Femur (tissue), 1 donor: ENCODE data around the gene NOS3.
"Not testable (repeated sequence)": the region's sequence is repeated elsewhere in the genome, so short reads cannot be mapped to it uniquely, and the experiment has no call there.

Experiments used
- DNase-seq: peaks from one replicate; pipeline ENCODE4 v3.0.0-alpha.2; 2017

Gene NOS3

GRCh38 chr7:151040616-151041375 lies 50.0 kb downstream of the NOS3 start:
- DNase-seq, result no peak

- DNase-seq, result not testable (repeated sequence)
Observed at GRCh38 chr7:151043449-151043848, 52.6 kb downstream of the NOS3 start.

GRCh38 chr7:151043959-151044358 lies 53.1 kb downstream of the NOS3 start:
- no peak for DNase-seq

GRCh38 chr7:151045262-151045661 lies 54.4 kb downstream of the NOS3 start:
- DNase-seq, result no peak

- DNase-seq, result no peak
Observed at GRCh38 chr7:151045967-151046366, 55.1 kb downstream of the NOS3 start.

GRCh38 chr7:151046603-151047573 lies 56.1 kb downstream of the NOS3 start:
- peak; percentile 88 for DNase-seq

GRCh38 chr7:151047976-151048815 lies 57.4 kb downstream of the NOS3 start, which contains the start of gene ASIC3:
TSS of gene ASIC3 (plus strand) at chr7:151048531. CDS start at chr7:151048886, 355 bp downstream.
- no peak for DNase-seq

- no peak for DNase-seq
Observed at GRCh38 chr7:151048911-151049463, 58.2 kb downstream of the NOS3 start.

- DNase-seq, result peak; percentile 84
Observed at GRCh38 chr7:151051108-151051507, 60.3 kb downstream of the NOS3 start.

GRCh38 chr7:151053096-151053495 lies 62.3 kb downstream of the NOS3 start:
- no peak for DNase-seq

- DNase-seq, result no peak
Observed at GRCh38 chr7:151053751-151054150, 62.9 kb downstream of the NOS3 start.

- no peak for DNase-seq
Observed at GRCh38 chr7:151056283-151056665, 65.5 kb downstream of the NOS3 start.

GRCh38 chr7:151056666-151057505 lies 66.1 kb downstream of the NOS3 start:
- no peak for DNase-seq

- no peak for DNase-seq
Observed at GRCh38 chr7:151057506-151057988, 66.7 kb downstream of the NOS3 start, which contains the start of gene CDK5. TSS of gene CDK5 (minus strand) at chr7:151057897. CDS start at chr7:151057848, 49 bp downstream.

- peak; percentile 99 for DNase-seq
Observed at GRCh38 chr7:151057989-151058780, 67.4 kb downstream of the NOS3 start.

- no peak for DNase-seq
Observed at GRCh38 chr7:151058781-151059366, 68.1 kb downstream of the NOS3 start.

- peak; percentile 89 for DNase-seq
Observed at GRCh38 chr7:151059367-151060112, 68.7 kb downstream of the NOS3 start, which contains the start of gene SLC4A2. TSS of gene SLC4A2 (plus strand) at chr7:151059589. CDS start at chr7:151061988, 2,399 bp downstream.

- no peak for DNase-seq
Observed at GRCh38 chr7:151060113-151060415, 69.2 kb downstream of the NOS3 start.
